ENCODE measurements around the gene HERC4. TPM values are rescaled to one million over a fixed set of nuclear protein-coding genes. Genes with fewer than 3 reads are reported as not detected.

Gene HERC4
- total and polyA plus RNA-seq, 2 donors (not counting 1 experiment from before 2014, with no cell fraction given) = 53.1 to 140 TPM

- Histone ChIP-seq H3K4me2 (ENCODE audit: extremely low read depth, insufficient read depth, low read length) (no peak overlapping the region), H2AFZ (ENCODE audit: low read length) (no peak overlapping the region), H3K79me2 (ENCODE audit: control insufficient read depth, insufficient read depth, low read length) (no peaks in the 10 kb centered on the region), H3K27ac (ENCODE audit: insufficient read depth, low read length) (peak overlapping the region; percentile 90), H3K9ac (ENCODE audit: insufficient read depth, low read length) (no peak overlapping the region), H3K9me3 (ENCODE audit: control insufficient read depth, insufficient read depth, low read depth, low read length) (no peaks in the 10 kb centered on the region), H4K20me1 (ENCODE audit: control insufficient read depth, extremely low read depth, insufficient read depth, low read length) (no peaks in the 10 kb centered on the region), H3K4me1 (ENCODE audit: control insufficient read depth, extremely low read depth, insufficient read depth, low read length) (peaks cover 23% of the 10 kb centered on the region), H3K36me3 (ENCODE audit: control insufficient read depth, insufficient read depth, low read length) (no peaks in the 10 kb centered on the region), H3K27me3 (ENCODE audit: control insufficient read depth, insufficient read depth, low read length) (no peaks in the 10 kb centered on the region), H3K4me3 (replicated peaks in 1 of 4; ENCODE audit: control extremely low read depth in 1 of 4, insufficient read depth in 1 of 4, low read depth in 3 of 4, low read length in 4 of 4) (no peak overlapping the region)
- DNase-seq (ENCODE audit: low read depth in 2 of 2) = no peak
- no peak for TF ChIP-seq EZH2 (IDR thresholded peaks at IDR 0.05; ENCODE audit: low read length, missing control alignments)
- TF ChIP-seq, protein P1, sequence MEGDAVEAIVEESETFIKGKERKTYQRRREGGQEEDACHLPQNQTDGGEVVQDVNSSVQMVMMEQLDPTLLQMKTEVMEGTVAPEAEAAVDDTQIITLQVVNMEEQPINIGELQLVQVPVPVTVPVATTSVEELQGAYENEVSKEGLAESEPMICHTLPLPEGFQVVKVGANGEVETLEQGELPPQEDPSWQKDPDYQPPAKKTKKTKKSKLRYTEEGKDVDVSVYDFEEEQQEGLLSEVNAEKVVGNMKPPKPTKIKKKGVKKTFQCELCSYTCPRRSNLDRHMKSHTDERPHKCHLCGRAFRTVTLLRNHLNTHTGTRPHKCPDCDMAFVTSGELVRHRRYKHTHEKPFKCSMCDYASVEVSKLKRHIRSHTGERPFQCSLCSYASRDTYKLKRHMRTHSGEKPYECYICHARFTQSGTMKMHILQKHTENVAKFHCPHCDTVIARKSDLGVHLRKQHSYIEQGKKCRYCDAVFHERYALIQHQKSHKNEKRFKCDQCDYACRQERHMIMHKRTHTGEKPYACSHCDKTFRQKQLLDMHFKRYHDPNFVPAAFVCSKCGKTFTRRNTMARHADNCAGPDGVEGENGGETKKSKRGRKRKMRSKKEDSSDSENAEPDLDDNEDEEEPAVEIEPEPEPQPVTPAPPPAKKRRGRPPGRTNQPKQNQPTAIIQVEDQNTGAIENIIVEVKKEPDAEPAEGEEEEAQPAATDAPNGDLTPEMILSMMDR (conservative IDR thresholded peaks at IDR 0.05 in 1 of 2, IDR thresholded peaks at IDR 0.05 in 1 of 2; ENCODE audit: low read depth in 1 of 2, low read length in 2 of 2) = no peak
Observed at GRCh38 chr10:68092512-68092911, 17.4 kb upstream of the HERC4 start.

GRCh38 chr10:68090586-68090985 is 15.5 kb upstream of the HERC4 start:
- TF ChIP-seq, protein P1 (conservative IDR thresholded peaks at IDR 0.05 in 1 of 2, IDR thresholded peaks at IDR 0.05 in 1 of 2; ENCODE audit: low read depth in 1 of 2, low read length in 2 of 2) = no peak
- Histone ChIP-seq H2AFZ (ENCODE audit: low read length) (no peak overlapping the region), H3K4me1 (ENCODE audit: control insufficient read depth, extremely low read depth, insufficient read depth, low read length) (peaks cover 24% of the 10 kb centered on the region), H3K79me2 (ENCODE audit: control insufficient read depth, insufficient read depth, low read length) (no peaks in the 10 kb centered on the region), H4K20me1 (ENCODE audit: control insufficient read depth, extremely low read depth, insufficient read depth, low read length) (no peaks in the 10 kb centered on the region), H3K27ac (ENCODE audit: insufficient read depth, low read length) (no peak overlapping the region), H3K9me3 (ENCODE audit: control insufficient read depth, insufficient read depth, low read depth, low read length) (no peaks in the 10 kb centered on the region), H3K4me3 (replicated peaks in 1 of 4; ENCODE audit: control extremely low read depth in 1 of 4, insufficient read depth in 1 of 4, low read depth in 3 of 4, low read length in 4 of 4) (no peak overlapping the region), H3K9ac (ENCODE audit: insufficient read depth, low read length) (no peak overlapping the region), H3K27me3 (ENCODE audit: control insufficient read depth, insufficient read depth, low read length) (no peaks in the 10 kb centered on the region), H3K36me3 (ENCODE audit: control insufficient read depth, insufficient read depth, low read length) (no peaks in the 10 kb centered on the region), H3K4me2 (ENCODE audit: extremely low read depth, insufficient read depth, low read length) (no peak overlapping the region)
- no peak for DNase-seq (ENCODE audit: low read depth in 2 of 2)

DNA sequence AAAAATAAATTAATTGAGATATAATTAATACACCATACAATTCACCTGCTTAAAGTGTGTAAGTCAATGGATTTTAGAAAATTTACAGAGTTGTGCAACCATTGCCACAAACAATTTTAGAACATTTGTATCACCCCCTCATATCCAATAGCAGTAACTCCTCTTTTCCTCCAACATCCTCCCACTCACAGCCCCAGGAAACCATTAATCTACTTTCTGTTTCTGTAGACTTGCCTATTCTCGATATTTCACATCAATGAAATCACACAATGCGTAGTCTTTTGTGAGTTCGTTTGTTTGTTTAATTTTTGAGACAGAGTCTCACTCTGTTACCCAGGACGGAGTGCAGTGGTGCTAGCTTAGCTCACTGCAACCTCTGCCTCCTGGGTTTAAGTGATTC is 13.7 kb upstream of the HERC4 start:
- peak overlapping the region; percentile 72 for H3K27ac ChIP-seq (ENCODE audit: insufficient read depth, low read length)
- no peak overlapping the region for H3K4me3 ChIP-seq (replicated peaks in 1 of 4; ENCODE audit: control extremely low read depth in 1 of 4, insufficient read depth in 1 of 4, low read depth in 3 of 4, low read length in 4 of 4)
- no peaks in the 10 kb centered on the region for H3K27me3 ChIP-seq (ENCODE audit: control insufficient read depth, insufficient read depth, low read length)
- peak; percentile 60 to 83 for DNase-seq (ENCODE audit: low read depth in 2 of 2)
- no peaks in the 10 kb centered on the region for H3K9me3 ChIP-seq (ENCODE audit: control insufficient read depth, insufficient read depth, low read depth, low read length)
- H3K4me1 ChIP-seq (ENCODE audit: control insufficient read depth, extremely low read depth, insufficient read depth, low read length) = peaks cover 18% of the 10 kb centered on the region
- H4K20me1 ChIP-seq (ENCODE audit: control insufficient read depth, extremely low read depth, insufficient read depth, low read length) = no peaks in the 10 kb centered on the region
- TF ChIP-seq, protein P1 (conservative IDR thresholded peaks at IDR 0.05 in 1 of 2, IDR thresholded peaks at IDR 0.05 in 1 of 2; ENCODE audit: low read depth in 1 of 2, low read length in 2 of 2) = no peak
- no peak for TF ChIP-seq EZH2 (IDR thresholded peaks at IDR 0.05; ENCODE audit: low read length, missing control alignments)
- H2AFZ ChIP-seq (ENCODE audit: low read length) = peak overlapping the region; percentile 6
- peak overlapping the region; percentile 59 for H3K4me2 ChIP-seq (ENCODE audit: extremely low read depth, insufficient read depth, low read length)
- H3K9ac ChIP-seq (ENCODE audit: insufficient read depth, low read length) = no peak overlapping the region
- no peaks in the 10 kb centered on the region for H3K36me3 ChIP-seq (ENCODE audit: control insufficient read depth, insufficient read depth, low read length)
- no peaks in the 10 kb centered on the region for H3K79me2 ChIP-seq (ENCODE audit: control insufficient read depth, insufficient read depth, low read length)

All from fibroblast of lung (primary cell).